ENCODE data around the gene PCDHB12.
"Not testable (repeated sequence)": the region's sequence is repeated elsewhere in the genome, so short reads cannot be mapped to it uniquely, and the experiment has no call there.

The PCDHB12 gene

DNA sequence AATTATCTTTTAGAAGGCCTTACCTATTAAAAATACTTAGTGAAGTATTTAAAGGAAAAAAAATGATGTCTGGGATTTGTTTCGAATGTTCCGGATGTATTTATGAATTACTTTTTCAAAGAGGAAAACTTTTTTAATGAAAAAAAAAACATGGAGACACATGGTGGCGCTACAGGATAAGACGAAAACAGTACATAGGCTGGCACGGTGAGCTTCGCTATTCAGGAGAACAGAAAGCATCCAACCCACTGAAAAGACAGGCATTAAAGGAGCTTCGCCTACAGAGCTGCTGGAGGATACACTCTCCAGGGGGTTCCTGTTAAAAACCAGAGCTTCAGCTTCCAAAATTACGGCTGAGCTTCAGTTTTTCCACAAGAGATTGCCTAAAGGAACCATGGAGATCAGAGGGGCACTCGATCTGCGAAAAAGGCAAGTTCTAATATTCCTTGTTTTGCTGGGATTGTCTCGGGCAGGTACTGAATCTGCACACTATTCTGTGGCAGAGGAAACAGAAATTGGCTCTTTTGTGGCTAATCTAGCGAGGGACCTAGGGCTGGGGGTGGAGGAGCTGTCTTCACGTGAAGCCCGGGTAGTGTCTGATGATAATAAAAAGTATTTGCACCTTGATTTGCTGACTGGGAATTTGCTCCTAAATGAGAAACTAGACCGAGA lies 14.7 kb downstream of the PCDHB12 start, which contains the start of gene PCDHB14:
TSS of gene PCDHB14 (plus strand) at position 232 of the 672 bp plus-strand sequence. CDS start at position 395, 163 bp downstream.
- peak; percentile 16 for DNase-seq (ENCODE audit: low read depth)
- TF ChIP-seq, protein P1, sequence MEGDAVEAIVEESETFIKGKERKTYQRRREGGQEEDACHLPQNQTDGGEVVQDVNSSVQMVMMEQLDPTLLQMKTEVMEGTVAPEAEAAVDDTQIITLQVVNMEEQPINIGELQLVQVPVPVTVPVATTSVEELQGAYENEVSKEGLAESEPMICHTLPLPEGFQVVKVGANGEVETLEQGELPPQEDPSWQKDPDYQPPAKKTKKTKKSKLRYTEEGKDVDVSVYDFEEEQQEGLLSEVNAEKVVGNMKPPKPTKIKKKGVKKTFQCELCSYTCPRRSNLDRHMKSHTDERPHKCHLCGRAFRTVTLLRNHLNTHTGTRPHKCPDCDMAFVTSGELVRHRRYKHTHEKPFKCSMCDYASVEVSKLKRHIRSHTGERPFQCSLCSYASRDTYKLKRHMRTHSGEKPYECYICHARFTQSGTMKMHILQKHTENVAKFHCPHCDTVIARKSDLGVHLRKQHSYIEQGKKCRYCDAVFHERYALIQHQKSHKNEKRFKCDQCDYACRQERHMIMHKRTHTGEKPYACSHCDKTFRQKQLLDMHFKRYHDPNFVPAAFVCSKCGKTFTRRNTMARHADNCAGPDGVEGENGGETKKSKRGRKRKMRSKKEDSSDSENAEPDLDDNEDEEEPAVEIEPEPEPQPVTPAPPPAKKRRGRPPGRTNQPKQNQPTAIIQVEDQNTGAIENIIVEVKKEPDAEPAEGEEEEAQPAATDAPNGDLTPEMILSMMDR (IDR thresholded peaks at IDR 0.05; ENCODE audit: control insufficient read depth, insufficient read depth, low read depth, low read length, missing control alignments): peak; percentile 41
- peak within 1 kb of the TSS; percentile 41 for H3K4me3 ChIP-seq (ENCODE audit: control insufficient read depth, low read depth, low read length)

DNA sequence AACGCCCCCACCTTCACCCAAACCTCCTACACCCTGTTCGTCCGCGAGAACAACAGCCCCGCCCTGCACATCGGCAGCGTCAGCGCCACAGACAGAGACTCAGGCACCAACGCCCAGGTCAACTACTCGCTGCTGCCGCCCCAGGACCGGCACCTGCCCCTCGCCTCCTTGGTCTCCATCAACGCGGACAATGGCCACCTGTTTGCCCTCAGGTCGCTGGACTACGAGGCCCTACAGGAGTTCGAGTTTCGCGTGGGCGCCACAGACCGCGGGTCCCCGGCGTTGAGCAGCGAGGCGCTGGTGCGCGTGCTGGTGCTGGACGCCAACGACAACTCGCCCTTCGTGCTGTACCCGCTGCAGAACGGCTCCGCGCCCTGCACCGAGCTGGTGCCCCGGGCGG lies 16.3 kb downstream of the PCDHB12 start:
- DNase-seq (ENCODE audit: low read depth); H3K4me3 ChIP-seq (ENCODE audit: control insufficient read depth, low read depth, low read length): not testable (repeated sequence)

DNA sequence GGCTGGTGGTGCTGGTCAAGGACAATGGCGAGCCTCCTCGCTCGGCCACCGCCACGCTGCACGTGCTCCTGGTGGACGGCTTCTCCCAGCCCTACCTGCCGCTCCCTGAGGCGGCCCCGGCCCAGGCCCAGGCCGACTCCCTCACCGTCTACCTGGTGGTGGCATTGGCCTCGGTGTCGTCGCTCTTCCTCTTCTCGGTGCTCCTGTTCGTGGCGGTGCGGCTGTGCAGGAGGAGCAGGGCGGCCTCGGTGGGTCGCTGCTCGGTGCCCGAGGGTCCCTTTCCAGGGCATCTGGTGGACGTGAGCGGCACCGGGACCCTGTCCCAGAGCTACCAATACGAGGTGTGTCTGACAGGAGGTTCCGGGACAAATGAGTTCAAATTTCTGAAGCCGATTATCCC lies 16.9 kb downstream of the PCDHB12 start:
- H3K4me3 ChIP-seq (ENCODE audit: control insufficient read depth, low read depth, low read length); DNase-seq (ENCODE audit: low read depth): not testable (repeated sequence)

GRCh38 chr5:141234109-141234667 lies 25.7 kb downstream of the PCDHB12 start:
- no peak for DNase-seq (ENCODE audit: low read depth)
- peak overlapping the region; percentile 33 for H3K4me3 ChIP-seq (ENCODE audit: control insufficient read depth, low read depth, low read length)
- TF ChIP-seq, protein P1 (IDR thresholded peaks at IDR 0.05; ENCODE audit: control insufficient read depth, insufficient read depth, low read depth, low read length, missing control alignments): peak; percentile 50

DNA sequence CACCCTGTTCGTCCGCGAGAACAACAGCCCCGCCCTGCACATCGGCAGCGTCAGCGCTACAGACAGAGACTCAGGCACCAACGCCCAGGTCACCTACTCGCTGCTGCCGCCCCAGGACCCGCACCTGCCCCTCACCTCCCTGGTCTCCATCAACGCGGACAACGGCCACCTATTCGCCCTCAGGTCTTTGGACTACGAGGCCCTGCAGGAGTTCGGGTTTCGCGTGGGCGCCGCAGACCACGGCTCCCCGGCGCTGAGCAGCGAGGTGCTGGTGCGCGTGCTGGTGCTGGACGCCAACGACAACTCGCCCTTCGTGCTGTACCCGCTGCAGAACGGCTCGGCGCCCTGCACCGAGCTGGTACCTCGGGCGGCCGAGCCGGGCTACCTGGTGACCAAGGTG lies 27.4 kb downstream of the PCDHB12 start:
- H3K4me3 ChIP-seq (ENCODE audit: control insufficient read depth, low read depth, low read length); DNase-seq (ENCODE audit: low read depth): not testable (repeated sequence)

- no peak overlapping the region for H3K4me3 ChIP-seq (ENCODE audit: control insufficient read depth, low read depth, low read length)
- no peak for DNase-seq (ENCODE audit: low read depth)
- TF ChIP-seq, protein P1 (IDR thresholded peaks at IDR 0.05; ENCODE audit: control insufficient read depth, insufficient read depth, low read depth, low read length, missing control alignments): no peak
Observed at GRCh38 chr5:141236516-141237313, 28.2 kb downstream of the PCDHB12 start.

DNA sequence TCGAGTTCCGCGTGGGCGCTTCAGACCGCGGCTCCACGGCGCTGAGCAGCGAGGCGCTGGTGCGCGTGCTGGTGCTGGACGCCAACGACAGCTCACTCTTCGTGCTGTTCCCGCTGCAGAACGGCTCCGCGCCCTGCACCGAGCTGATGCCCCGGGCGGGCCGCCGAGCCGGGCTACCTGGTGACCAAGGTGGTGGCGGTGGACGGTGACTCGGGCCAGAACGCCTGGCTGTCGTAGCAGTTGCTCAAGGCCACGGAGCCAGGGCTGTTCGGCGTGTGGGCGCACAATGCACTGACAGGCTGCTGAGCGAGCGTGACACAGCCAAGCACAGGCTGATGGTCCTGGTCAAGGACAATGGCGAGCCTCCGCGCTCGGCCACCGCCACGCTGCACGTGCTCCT lies 33.0 kb downstream of the PCDHB12 start:
- DNase-seq (ENCODE audit: low read depth): no peak
- H3K4me3 ChIP-seq (ENCODE audit: control insufficient read depth, low read depth, low read length): no peak overlapping the region
- TF ChIP-seq, protein P1 (IDR thresholded peaks at IDR 0.05; ENCODE audit: control insufficient read depth, insufficient read depth, low read depth, low read length, missing control alignments): no peak

DNA sequence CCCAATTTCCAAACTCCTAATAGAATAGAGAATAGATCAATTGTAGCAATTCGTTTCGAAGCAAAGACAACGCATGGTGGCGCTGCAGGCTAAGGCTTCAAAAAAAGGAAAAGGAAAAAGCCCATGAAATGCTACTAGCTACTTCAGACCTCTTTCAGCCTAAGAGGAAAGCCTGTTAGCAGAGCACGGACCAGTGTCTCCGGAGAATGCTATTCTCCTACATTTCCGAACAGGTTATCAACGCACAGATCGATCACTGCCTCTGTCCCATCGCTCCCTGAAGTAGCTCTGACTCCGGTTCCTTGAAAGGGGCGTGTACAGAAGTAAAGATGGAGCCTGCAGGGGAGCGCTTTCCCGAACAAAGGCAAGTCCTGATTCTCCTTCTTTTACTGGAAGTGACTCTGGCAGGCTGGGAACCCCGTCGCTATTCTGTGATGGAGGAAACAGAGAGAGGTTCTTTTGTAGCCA lies 36.8 kb downstream of the PCDHB12 start, which contains the start of gene PCDHB15:
TSS of gene PCDHB15 (plus strand) at position 146 of the 468 bp plus-strand sequence. CDS start at position 330, 184 bp downstream.
- no peak for DNase-seq (ENCODE audit: low read depth)
- TF ChIP-seq, protein P1 (IDR thresholded peaks at IDR 0.05; ENCODE audit: control insufficient read depth, insufficient read depth, low read depth, low read length, missing control alignments): peak; percentile 24
- peak within 1 kb of the TSS; percentile 29 for H3K4me3 ChIP-seq (ENCODE audit: control insufficient read depth, low read depth, low read length)

- DNase-seq (ENCODE audit: low read depth); H3K4me3 ChIP-seq (ENCODE audit: control insufficient read depth, low read depth, low read length): not testable (repeated sequence)
Observed at GRCh38 chr5:141246971-141247370, 38.5 kb downstream of the PCDHB12 start.

- not testable (repeated sequence) for H3K4me3 ChIP-seq (ENCODE audit: control insufficient read depth, low read depth, low read length); DNase-seq (ENCODE audit: low read depth)
Observed at GRCh38 chr5:141247434-141247833, 38.9 kb downstream of the PCDHB12 start.
